Measurements from ENCODE around the gene WIPF2. TPM values are rescaled to one million over a fixed set of nuclear protein-coding genes. Genes with fewer than 3 reads are reported as not detected.

The WIPF2 gene
- total RNA-seq, 1 experiment from 2014 or later = 327 TPM

GRCh38 chr17:40315678-40316570 is 96.8 kb downstream of the WIPF2 start:
- CTCF ChIA-PET = interaction anchor here (0.5 to 36.5 kb wide), 30 partner anchors 9 to 855 kb away, joined by 3 to 1520 read pairs (median 5); partner anchors contain the start of genes CDC6, GJD3, NR1D1 and RARA
- H3K27me3 Mint-ChIP-seq (ENCODE audit: unreplicated experiment) = no peaks in the 10 kb centered on the region
- no TSS peak for BruUV-seq (replicated peaks)
- H3K4me3 Mint-ChIP-seq (ENCODE audit: low read depth, unreplicated experiment) = peak overlapping the region; percentile 89
- H3K27ac Mint-ChIP-seq (ENCODE audit: unreplicated experiment) = peak overlapping the region; percentile 38
- H3K4me1 Mint-ChIP-seq (ENCODE audit: low read depth, unreplicated experiment) = peaks cover 25% of the 10 kb centered on the region
- TF ChIP-seq CTCF (IDR thresholded peaks at IDR 0.05; ENCODE audit: unreplicated experiment) = peak; percentile 18
- DNase-seq = peak; percentile 76
- intact Hi-C loops (cut with micrococcal nuclease; ENCODE audit: unreplicated experiment) = loop anchor here (2.0 kb wide), 1 partner anchor 13 kb away; no protein-coding TSS in a partner anchor
- no peaks in the 10 kb centered on the region for H3K9me3 Mint-ChIP-seq (ENCODE audit: low read depth, unreplicated experiment)
- H3K36me3 Mint-ChIP-seq (ENCODE audit: insufficient read depth, unreplicated experiment) = peaks cover 85% of the 10 kb centered on the region

GRCh38 chr17:40316571-40317344 is 97.7 kb downstream of the WIPF2 start:
- Mint-ChIP-seq H3K4me1 (ENCODE audit: low read depth, unreplicated experiment) (peaks cover 31% of the 10 kb centered on the region), H3K36me3 (ENCODE audit: insufficient read depth, unreplicated experiment) (peaks cover 85% of the 10 kb centered on the region), H3K4me3 (ENCODE audit: low read depth, unreplicated experiment) (peak overlapping the region; percentile 89), H3K27ac (ENCODE audit: unreplicated experiment) (peak overlapping the region; percentile 71), H3K27me3 (ENCODE audit: unreplicated experiment) (no peaks in the 10 kb centered on the region), H3K9me3 (ENCODE audit: low read depth, unreplicated experiment) (no peaks in the 10 kb centered on the region)
- no peak for TF ChIP-seq CTCF (IDR thresholded peaks at IDR 0.05; ENCODE audit: unreplicated experiment)
- DNase-seq = peak; percentile 94
- no TSS peak for BruUV-seq (replicated peaks)
- CTCF ChIA-PET = interaction anchor here (0.5 to 36.5 kb wide), 61 partner anchors 8 to 1363 kb away, joined by 3 to 1520 read pairs (median 5); partner anchors contain the start of genes CDC6, GJD3, NR1D1 and RARA
- intact Hi-C loops (cut with micrococcal nuclease; ENCODE audit: unreplicated experiment) = loop anchor here (1.0 to 2.0 kb wide), 2 partner anchors 14 to 25 kb away; no protein-coding TSS in a partner anchor

- peak; percentile 100 for TF ChIP-seq CTCF (IDR thresholded peaks at IDR 0.05; ENCODE audit: unreplicated experiment)
- peaks cover 38% of the 10 kb centered on the region for H3K4me1 Mint-ChIP-seq (ENCODE audit: low read depth, unreplicated experiment)
- H3K4me3 Mint-ChIP-seq (ENCODE audit: low read depth, unreplicated experiment) = peak overlapping the region; percentile 89
- DNase-seq = peak; percentile 98
- H3K27me3 Mint-ChIP-seq (ENCODE audit: unreplicated experiment) = no peaks in the 10 kb centered on the region
- CTCF ChIA-PET = interaction anchor here (0.5 to 36.5 kb wide), 53 partner anchors 8 to 1362 kb away, joined by 3 to 1520 read pairs (median 4); partner anchors contain the start of genes CDC6, GJD3, RARA and TOP2A
- peak overlapping the region; percentile 71 for H3K27ac Mint-ChIP-seq (ENCODE audit: unreplicated experiment)
- no peaks in the 10 kb centered on the region for H3K9me3 Mint-ChIP-seq (ENCODE audit: low read depth, unreplicated experiment)
- intact Hi-C loops (cut with micrococcal nuclease; ENCODE audit: unreplicated experiment) = loop anchor here (1.0 to 2.0 kb wide), 2 partner anchors 15 to 24 kb away; no protein-coding TSS in a partner anchor
- H3K36me3 Mint-ChIP-seq (ENCODE audit: insufficient read depth, unreplicated experiment) = peaks cover 85% of the 10 kb centered on the region
- BruUV-seq (replicated peaks) = TSS peak; percentile 95
These were observed 98.3 kb downstream of the WIPF2 start for GRCh38 chr17:40317345-40317873.
